HG03432 (cell line): ENCODE results near the gene SDC3.

Experiments used
- ATAC-seq: cut with Tn5 transposase; IDR thresholded peaks from one replicate; pipeline ENCODE4 v1.9.1; 2021; ENCODE audit warnings: mild to moderate bottlenecking, moderate library complexity; ENCODE audit not compliant: unreplicated experiment

The SDC3 gene

GRCh38 chr1:30929135-30929889 lies 20.8 kb upstream of the SDC3 start:
- no peak for ATAC-seq

GRCh38 chr1:30928789-30929134 lies 20.2 kb upstream of the SDC3 start:
- no peak for ATAC-seq

- ATAC-seq = no peak
These were observed 19.6 kb upstream of the SDC3 start for GRCh38 chr1:30928171-30928570.

GRCh38 chr1:30927448-30927847 lies 18.9 kb upstream of the SDC3 start:
- no peak for ATAC-seq

GRCh38 chr1:30923597-30923996 lies 15.0 kb upstream of the SDC3 start:
- ATAC-seq = no peak

DNA sequence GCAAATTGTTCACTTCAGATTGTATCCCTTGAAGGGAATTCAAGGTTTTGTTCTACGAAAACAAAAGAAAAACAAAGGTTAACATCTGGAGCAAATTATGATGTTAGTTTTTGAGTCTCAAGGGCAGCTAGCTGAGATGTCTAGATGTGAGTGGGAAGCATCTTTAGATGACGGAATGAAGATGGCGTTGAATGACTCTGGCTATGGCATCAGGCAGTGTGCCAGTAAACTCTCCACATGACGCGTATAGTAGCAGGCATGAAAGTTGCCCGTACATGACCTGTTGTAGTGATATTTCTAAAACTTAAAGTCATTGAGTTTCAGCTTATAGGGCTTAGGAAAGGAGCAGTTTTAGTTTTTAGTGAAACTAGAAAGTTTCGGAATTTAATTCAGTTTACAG lies 12.3 kb upstream of the SDC3 start:
- ATAC-seq = no peak

GRCh38 chr1:30919025-30919881 lies 10.7 kb upstream of the SDC3 start:
- ATAC-seq = no peak

DNA sequence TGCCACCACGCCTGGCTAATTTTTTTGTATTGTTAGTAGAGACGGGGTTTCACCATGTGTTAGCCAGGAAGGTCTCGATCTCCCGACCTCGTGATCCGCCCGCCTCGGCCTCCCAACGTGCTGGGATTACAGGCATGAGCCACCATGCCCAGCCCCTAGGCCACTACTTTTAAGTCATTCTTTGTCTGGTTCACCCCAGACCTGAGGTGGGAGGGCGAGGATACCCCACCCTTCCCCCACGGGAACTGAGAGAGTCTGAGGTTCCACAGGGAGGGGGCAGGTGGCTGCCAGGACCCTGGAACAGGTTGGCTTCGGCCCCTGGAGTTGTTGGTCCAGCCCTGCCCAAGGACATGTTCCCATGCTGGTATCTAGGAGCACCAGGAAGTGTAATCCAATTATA lies 7.7 kb upstream of the SDC3 start:
- no peak for ATAC-seq

DNA sequence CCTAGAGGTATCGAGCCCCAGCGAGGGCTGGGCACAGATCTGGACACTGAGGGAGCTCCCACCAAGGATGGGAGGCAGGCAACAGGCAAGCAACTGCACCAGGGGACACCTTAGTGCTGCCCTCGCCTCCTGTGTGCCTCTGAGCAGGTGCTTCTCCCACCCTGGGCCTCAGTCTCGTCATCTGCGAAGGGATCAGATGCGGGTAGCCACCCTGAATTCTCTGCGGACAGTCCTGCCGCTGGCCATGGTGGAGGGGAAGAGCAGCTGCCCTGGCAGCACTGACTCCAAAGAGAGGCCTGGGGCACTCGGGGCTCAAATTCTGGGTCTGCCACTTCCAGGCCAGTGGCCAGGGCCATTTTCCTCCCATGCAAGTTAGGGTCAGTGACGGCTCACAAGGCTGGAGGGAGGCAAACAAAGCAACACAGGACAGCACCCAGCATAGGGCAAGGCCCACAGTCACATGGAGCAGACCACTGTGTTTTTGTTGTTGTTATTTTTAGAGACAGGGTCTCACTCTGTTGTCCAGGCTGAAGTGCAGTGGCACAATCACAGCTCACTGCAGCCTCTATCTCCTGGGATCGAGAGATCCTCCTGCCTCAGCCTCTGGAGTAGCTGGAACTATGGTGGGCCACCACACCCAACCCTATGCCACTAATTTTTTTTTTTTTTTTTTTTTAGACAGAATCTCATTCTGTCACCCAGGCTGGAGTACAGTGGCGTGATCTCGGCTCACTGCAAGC lies 7.1 kb upstream of the SDC3 start:
- no peak for ATAC-seq

DNA sequence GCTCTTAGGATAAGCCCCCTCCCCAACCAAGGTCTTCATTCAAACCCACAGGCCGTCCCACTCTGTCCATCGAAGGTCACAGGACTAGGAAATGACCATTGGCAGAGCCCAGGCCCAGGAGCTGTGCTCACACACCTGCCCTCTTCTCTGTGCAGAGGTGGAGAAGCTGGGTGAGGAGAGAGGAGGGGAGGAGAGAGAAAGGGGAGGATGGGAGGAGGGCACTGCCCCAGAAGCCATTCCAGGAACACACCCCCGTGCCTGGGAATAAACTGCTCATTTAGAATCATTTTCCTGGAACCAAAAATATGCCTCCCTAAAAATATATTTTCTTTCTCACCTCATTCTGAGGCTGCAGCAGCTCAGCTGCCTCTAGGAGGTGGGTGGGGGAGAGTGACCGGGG lies 6.4 kb upstream of the SDC3 start:
- no peak for ATAC-seq

DNA sequence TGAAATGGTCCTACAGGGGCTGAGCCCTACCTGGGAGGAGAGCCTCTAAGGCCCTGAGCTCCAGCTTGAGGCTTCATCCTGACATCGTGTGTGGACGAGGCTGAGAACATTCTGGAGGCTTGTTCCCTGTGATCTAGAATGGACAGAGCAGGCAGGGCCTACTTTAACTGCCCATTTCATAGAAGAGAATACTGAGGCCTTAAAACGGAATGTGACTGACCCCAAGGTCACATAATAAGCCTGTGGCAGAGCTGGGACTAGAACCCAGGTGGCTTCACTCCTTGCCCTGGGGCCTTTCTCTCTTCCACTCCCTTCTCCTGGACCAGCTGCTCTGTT lies 6.0 kb upstream of the SDC3 start:
- ATAC-seq = no peak

- ATAC-seq = no peak
These were observed 4.5 kb upstream of the SDC3 start for GRCh38 chr1:30912913-30913652.

GRCh38 chr1:30912224-30912623 lies 3.7 kb upstream of the SDC3 start:
- ATAC-seq = no peak

GRCh38 chr1:30911059-30911954 lies 2.7 kb upstream of the SDC3 start:
- ATAC-seq = no peak

- no peak for ATAC-seq
These were observed 959 bp upstream of the SDC3 start for GRCh38 chr1:30909365-30910068.

DNA sequence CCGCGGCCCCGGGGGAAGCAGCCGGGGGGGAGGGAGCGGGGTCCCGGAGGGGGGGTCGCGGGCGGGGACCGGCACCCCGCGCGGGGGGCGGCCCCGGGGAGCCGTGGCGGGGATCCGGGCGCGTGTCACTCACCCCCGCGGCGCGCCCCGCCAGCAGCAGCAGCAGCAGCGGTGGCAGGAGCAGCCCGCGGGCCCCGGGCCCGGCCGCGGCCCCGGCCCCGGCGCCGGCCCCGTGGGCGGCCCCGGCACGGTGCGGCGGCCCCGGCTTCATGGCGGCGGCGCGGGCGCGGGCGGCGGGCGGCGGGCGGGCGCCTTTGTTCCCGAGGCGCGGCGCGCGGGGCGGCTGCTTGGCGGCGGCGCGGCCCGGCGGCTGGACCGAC lies 252 bp downstream of the SDC3 start:
- no peak for ATAC-seq

- ATAC-seq = no peak
These were observed 860 bp downstream of the SDC3 start for GRCh38 chr1:30907481-30908315.

GRCh38 chr1:30906631-30907441 lies 1.7 kb downstream of the SDC3 start:
- ATAC-seq = no peak
